Vagina (tissue), 2 donors: ENCODE measurements around the gene SNPH. TPM values are rescaled to one million over a fixed set of nuclear protein-coding genes. Genes with fewer than 3 reads are reported as not detected.

Source experiments
- DNase-seq, 2 donors: peaks; one replicate each; pipeline ENCODE4 v3.0.0-alpha.2; 2017; ENCODE audit errors: extremely low spot score in 2 of 2
- H3K27ac ChIP-seq: fragments of 200-600 bp; sonication (generic); one replicate; pipeline ENCODE4 v1.5.1; 2019
- H3K27me3 ChIP-seq: fragments of 200-600 bp; sonication (generic); one replicate; pipeline ENCODE4 v1.5.1; 2019
- H3K36me3 ChIP-seq, 2 donors: fragments of 200-600 bp; sonication (generic); one replicate each; pipeline ENCODE4 v1.5.1; 2017 to 2019
- H3K4me1 ChIP-seq: fragments of 200-600 bp; sonication (generic); one replicate; pipeline ENCODE4 v1.5.1; 2019
- H3K4me3 ChIP-seq, 2 donors: fragments of 200-600 bp; sonication (generic); 1 replicate in 1 of 2; 2 replicates in 1 of 2; pipeline ENCODE4 v1.5.1; 2016 to 2019
- H3K9me3 ChIP-seq: fragments of 200-600 bp; sonication (generic); one replicate; pipeline ENCODE4 v1.5.1; 2019
- POLR2A ChIP-seq, 2 donors: fragments of 450-650 bp; IDR thresholded peaks; one replicate each; pipeline ENCODE4 v1.6.1; 2017; ENCODE audit warnings: antibody characterized with exemption in 2 of 2, mild to moderate bottlenecking in 2 of 2, moderate library complexity in 2 of 2
- POLR2AphosphoS5 ChIP-seq, 2 donors: sonication (generic); formaldehyde crosslinking; IDR thresholded peaks; one replicate each; pipeline ENCODE4 v1.9.0; 2017; ENCODE audit warnings: antibody characterized with exemption in 2 of 2, mild to moderate bottlenecking in 2 of 2, low read depth in 1 of 2; ENCODE audit not compliant: insufficient read depth in 1 of 2
- intact Hi-C: fragments of 100-400 bp; cut with DNase I; formaldehyde crosslinking; loops from one replicate; pipeline ENCODE4 v1.15.1; 2023
- total RNA-seq: library from RNA; depleted of rRNA; stranded (reverse); fragments of >200 nt; gene quantifications from one replicate; pipeline ENCODE4 v1.2.3, GENCODE V29; 2016
- TF ChIP-seq, protein P1 (sequence below), 3 experiments: fragments of 450-650 bp in 2 of 3; fragments of 200-600 bp in 1 of 3; sonication (generic) in 1 of 3; IDR thresholded peaks; one replicate each; pipeline ENCODE4 v1.5.1; 2017 to 2019; ENCODE audit warnings: antibody characterized with exemption in 3 of 3, mild to moderate bottlenecking in 2 of 3, moderate library complexity in 2 of 3

Gene SNPH
- total RNA-seq, 1 donor from 2014 or later: 6.4 TPM

DNA sequence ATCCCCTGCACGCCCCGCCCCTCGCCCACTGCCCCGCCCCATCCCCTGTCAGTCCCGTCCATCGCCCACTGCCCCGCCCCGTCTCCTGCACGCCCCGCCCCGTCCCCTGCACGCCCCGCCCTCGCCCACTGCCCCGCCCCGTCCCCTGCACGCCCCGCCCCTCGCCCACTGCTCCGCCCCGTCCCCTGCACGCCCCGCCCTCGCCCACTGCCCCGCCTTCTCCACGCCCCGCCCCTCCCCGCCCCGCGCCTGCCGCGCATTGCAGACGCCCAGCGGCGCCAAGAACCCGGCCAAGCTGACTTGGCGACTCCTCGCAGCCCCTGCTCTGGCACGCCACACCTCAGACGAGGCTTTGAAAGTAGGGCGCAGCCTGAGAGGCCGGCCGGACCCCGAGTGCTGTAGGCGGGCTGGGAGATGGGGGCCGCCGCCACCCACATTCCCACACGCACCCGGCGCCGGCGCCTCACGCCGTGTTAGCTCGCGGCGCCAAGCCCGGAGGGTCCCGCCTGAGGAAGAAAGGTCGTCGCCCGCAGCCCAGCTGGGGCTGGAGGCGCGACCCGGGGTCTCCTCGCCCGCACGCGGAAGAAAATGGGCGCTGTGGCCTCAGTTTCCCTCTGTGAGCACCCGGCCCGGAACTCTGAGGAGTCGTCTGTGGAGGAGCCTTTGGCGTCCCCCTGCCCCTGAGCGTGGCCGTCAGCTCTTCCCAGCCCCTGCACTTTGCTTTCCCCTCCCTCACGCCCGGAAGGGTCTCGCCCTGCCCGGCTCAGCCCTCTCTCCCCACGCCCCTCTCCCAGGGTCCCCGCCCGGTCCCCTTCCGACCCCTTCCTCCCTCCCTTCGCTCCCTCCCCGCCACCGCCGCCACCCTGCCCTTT, 40.1 kb upstream of the SNPH start, which contains the start of gene RAD21L1:
Gene RAD21L1 (plus strand): TSS at position 262 of the 872 bp plus-strand sequence. CDS start 2,410 bp downstream, outside the sequence.
- DNase-seq: no peak
- Histone ChIP-seq H3K9me3 (no peaks in the 10 kb centered on the region), H3K4me1 (peaks cover 12% of the 10 kb centered on the region), H3K4me3 (peak within 1 kb of the TSS; percentile 57 to 71), H3K27ac (peak within 1 kb of the TSS; percentile 44), H3K27me3 (no peaks in the 10 kb centered on the region), H3K36me3 (no peaks in the 10 kb centered on the region)
- TF ChIP-seq POLR2AphosphoS5 (IDR thresholded peaks at IDR 0.05; ENCODE audit: insufficient read depth in 1 of 2, low read depth in 1 of 2): peak in 1 of 2 donors; percentile 49
- TF ChIP-seq, protein P1, sequence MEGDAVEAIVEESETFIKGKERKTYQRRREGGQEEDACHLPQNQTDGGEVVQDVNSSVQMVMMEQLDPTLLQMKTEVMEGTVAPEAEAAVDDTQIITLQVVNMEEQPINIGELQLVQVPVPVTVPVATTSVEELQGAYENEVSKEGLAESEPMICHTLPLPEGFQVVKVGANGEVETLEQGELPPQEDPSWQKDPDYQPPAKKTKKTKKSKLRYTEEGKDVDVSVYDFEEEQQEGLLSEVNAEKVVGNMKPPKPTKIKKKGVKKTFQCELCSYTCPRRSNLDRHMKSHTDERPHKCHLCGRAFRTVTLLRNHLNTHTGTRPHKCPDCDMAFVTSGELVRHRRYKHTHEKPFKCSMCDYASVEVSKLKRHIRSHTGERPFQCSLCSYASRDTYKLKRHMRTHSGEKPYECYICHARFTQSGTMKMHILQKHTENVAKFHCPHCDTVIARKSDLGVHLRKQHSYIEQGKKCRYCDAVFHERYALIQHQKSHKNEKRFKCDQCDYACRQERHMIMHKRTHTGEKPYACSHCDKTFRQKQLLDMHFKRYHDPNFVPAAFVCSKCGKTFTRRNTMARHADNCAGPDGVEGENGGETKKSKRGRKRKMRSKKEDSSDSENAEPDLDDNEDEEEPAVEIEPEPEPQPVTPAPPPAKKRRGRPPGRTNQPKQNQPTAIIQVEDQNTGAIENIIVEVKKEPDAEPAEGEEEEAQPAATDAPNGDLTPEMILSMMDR (IDR thresholded peaks at IDR 0.05): no peak
- intact Hi-C loops: no loop called here

DNA sequence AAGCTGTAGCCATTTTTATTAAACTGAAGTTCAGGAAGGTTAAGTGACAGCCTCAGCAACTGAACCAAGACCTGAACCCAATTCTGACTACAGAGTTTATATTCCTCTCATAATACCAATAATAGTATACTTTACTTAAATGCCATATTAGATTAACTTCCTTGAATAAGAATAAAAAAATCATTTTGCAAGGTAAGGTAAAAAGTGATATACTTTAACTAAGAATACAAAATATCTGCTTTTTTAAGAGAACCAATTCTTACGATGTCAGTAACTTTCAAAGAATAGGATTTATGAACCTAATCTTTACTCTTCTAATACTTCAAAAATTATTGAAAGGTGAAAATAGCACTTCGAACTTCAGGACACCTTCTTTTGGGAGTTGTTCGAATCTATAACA, 36.6 kb upstream of the SNPH start:
- no peak overlapping the region for H3K4me3 ChIP-seq
- no peaks in the 10 kb centered on the region for H3K36me3 ChIP-seq
- H3K9me3 ChIP-seq: no peaks in the 10 kb centered on the region
- H3K4me1 ChIP-seq: peaks cover 12% of the 10 kb centered on the region
- H3K27me3 ChIP-seq: no peaks in the 10 kb centered on the region
- no peak overlapping the region for H3K27ac ChIP-seq
- intact Hi-C loops: no loop called here
- DNase-seq: no peak
- TF ChIP-seq POLR2AphosphoS5 (IDR thresholded peaks at IDR 0.05; ENCODE audit: insufficient read depth in 1 of 2, low read depth in 1 of 2) (no peak), POLR2A (IDR thresholded peaks at IDR 0.05) (no peak)
- TF ChIP-seq, protein P1 (IDR thresholded peaks at IDR 0.05): no peak

DNA sequence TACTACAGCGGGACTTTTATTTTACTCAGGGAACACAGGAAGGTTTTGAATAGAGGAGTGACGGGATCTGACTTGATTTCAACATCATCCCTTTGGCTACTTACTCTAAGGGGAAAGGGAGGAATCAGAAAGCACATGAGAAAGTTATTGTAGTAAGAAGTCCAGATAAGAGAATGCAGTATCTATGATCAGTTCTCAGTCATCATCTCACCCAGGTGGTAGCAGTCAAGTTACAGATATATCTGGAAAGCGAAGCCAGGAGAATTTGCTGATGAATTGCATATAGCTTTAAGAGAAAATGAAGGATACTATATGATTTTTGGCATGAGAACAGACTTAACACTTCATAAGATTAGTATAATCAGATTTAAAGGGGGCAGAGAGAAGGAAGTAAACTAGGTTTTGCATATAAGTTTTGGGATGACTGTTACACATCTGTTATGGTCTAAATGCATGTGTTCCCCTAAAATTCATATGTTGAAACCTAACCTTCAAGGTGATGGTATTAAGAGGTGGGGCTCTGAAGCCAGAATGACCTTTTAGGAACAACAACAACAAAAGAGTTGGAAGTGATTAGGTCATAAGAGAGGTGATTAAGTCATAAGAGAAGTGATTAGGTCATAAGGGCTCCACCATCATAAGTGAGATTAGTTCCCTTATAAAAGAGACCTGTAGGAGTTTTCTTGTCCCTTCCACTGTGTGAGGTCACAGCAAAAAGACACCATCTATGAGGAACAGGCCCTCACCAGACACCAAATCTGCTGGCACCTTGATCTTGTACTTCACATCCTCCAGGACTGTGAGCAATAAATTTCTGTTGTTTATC, 33.6 kb upstream of the SNPH start:
- DNase-seq: no peak
- H3K4me1 ChIP-seq: no peaks in the 10 kb centered on the region
- TF ChIP-seq, protein P1 (IDR thresholded peaks at IDR 0.05): no peak
- no peak for TF ChIP-seq POLR2AphosphoS5 (IDR thresholded peaks at IDR 0.05; ENCODE audit: insufficient read depth in 1 of 2, low read depth in 1 of 2)
- no peak for TF ChIP-seq POLR2A (IDR thresholded peaks at IDR 0.05)
- H3K4me3 ChIP-seq: no peak overlapping the region
- H3K9me3 ChIP-seq: no peaks in the 10 kb centered on the region
- intact Hi-C loops: no loop called here
- H3K27me3 ChIP-seq: no peaks in the 10 kb centered on the region
- no peaks in the 10 kb centered on the region for H3K36me3 ChIP-seq
- H3K27ac ChIP-seq: no peak overlapping the region

DNA sequence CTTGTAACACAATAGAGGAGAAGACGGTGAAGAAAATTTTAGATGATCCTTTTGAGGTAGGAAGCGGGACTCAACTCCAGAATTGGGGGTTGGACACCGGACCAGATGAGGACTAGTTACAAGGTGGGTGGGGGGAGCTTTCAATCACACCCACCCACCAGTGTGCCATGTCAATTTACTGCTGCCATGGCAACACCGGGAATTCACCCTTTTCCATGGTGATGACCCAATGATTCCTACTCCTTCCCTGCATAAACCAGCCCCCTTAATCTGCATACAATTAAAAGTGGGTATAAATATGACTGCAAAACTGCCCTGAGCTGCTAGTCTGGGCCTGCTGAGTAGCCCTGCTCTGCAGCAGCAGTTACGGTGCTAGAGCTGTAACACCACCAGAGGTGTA, 25.5 kb upstream of the SNPH start:
- Histone ChIP-seq H3K27ac (no peak overlapping the region), H3K36me3 (no peaks in the 10 kb centered on the region), H3K4me3 (no peak overlapping the region), H3K4me1 (no peaks in the 10 kb centered on the region), H3K9me3 (no peaks in the 10 kb centered on the region), H3K27me3 (no peaks in the 10 kb centered on the region)
- no peak for DNase-seq
- intact Hi-C loops: no loop called here
- TF ChIP-seq POLR2AphosphoS5 (IDR thresholded peaks at IDR 0.05; ENCODE audit: insufficient read depth in 1 of 2, low read depth in 1 of 2) (no peak), POLR2A (IDR thresholded peaks at IDR 0.05) (no peak)
- TF ChIP-seq, protein P1 (IDR thresholded peaks at IDR 0.05): no peak
